Skeletal muscle satellite cell (primary cell): ENCODE data around the gene RLIM.
A peak's percentile ranks its signal among the peaks of the same experiment; 100 is the strongest.

ENCODE experiments used
- H3K27me3 ChIP-seq: 2 replicates; pipeline ENCODE4 v1.7.0; 2013; ENCODE audit warnings: low read length; ENCODE audit not compliant: control insufficient read depth, insufficient read depth
- H3K36me3 ChIP-seq: 2 replicates; pipeline ENCODE4 v1.7.0; 2013; ENCODE audit warnings: mild to moderate bottlenecking, control low read depth, low read length; ENCODE audit not compliant: insufficient read depth
- H3K4me1 ChIP-seq: 2 replicates; pipeline ENCODE4 v1.7.0; 2013; ENCODE audit warnings: low read length; ENCODE audit not compliant: control insufficient read depth, insufficient read depth
- H3K4me2 ChIP-seq: 2 replicates; pipeline ENCODE4 v1.7.0; 2013; ENCODE audit warnings: mild to moderate bottlenecking, low read length
- H3K4me3 ChIP-seq: 2 replicates; pipeline ENCODE4 v1.7.0; 2013; ENCODE audit warnings: low read length
- H3K9ac ChIP-seq: 2 replicates; pipeline ENCODE4 v1.7.0; 2013; ENCODE audit warnings: mild to moderate bottlenecking, low read depth, low read length, moderate library complexity
- H3K9me3 ChIP-seq: replicated peaks from 2 replicates; pipeline ENCODE4 v1.7.0; 2013; ENCODE audit warnings: mild to moderate bottlenecking, control low read depth, low read length

RLIM gene

DNA sequence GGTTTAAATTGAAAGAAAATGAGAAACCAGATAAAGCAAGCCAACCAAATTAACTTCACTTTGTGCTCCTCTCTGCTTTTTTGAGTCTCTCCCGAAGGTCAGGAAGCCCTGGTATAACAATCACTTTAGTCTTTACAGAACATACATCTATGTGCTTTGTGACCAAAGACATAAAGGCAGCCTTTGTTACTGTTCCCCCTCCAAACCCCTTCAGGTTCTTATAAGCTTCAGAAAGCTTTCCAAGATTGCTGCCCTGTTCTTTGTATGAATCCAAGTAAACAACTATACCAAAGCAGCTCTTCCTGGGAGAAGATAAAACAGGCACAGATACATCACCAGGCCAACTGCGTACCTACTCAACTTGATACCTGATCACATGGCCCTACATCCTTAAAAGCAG, 28.7 kb downstream of the RLIM start:
- H3K9ac ChIP-seq: no peak overlapping the region

DNA sequence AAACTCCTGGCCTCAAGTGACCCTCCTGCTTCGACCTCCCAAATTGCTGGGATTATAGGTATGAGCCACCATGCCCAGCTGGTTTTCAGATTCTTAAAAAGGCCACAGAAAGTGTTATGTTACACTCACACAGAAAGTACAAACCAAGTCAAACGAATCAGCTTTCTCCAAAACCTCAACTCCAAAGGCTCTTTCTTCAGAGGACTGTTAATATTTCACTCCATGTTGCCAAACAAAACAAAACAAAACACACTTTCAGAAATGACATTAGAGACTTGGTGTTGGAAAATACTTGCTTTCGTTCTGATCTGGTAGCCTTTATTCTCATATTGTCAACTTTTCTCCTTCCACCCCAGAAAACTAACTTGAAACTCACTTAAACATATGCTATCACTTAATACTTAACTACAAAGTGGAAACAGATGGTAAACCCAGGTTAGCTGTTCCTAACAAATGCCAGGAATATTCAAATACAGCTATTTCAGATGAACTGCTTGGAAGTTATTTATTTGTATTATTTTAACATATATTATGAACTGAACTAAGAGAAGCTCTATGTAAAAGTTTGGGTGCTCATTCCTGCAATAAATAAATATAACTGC, 34.7 kb downstream of the RLIM start:
- Histone ChIP-seq H3K27me3 (no peaks in the 10 kb centered on the region), H3K36me3 (no peaks in the 10 kb centered on the region), H3K9ac (no peak overlapping the region), H3K4me1 (no peaks in the 10 kb centered on the region), H3K4me3 (no peak overlapping the region), H3K9me3 (no peaks in the 10 kb centered on the region), H3K4me2 (no peak overlapping the region)

More for the DNA sequence above, 28.7 kb downstream of the RLIM start:
- Histone ChIP-seq H3K27me3 (no peaks in the 10 kb centered on the region), H3K36me3 (peaks cover 14% of the 10 kb centered on the region), H3K9me3 (no peaks in the 10 kb centered on the region), H3K4me2 (no peak overlapping the region), H3K4me3 (no peak overlapping the region), H3K4me1 (no peaks in the 10 kb centered on the region)

DNA sequence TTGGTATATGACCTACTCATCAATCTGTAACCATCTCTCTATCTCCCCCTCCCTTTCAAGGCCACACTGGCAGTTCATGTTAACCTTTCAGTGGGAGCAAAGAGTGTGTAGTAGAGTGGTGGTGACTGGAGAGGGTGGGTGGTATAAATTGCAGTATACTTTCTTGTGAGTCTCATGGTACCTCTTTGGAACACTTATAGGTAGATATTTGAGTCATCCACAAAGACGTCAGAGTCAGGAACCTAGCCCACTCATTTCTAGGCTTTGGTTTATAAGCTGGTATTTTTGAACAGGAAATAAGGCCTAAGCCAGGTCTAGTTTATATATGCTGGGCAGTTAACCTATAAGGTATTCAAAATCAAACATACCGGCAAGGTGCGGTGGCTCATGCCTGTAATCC, 36.3 kb downstream of the RLIM start:
- no peaks in the 10 kb centered on the region for H3K36me3 ChIP-seq
- H3K4me3 ChIP-seq: no peak overlapping the region
- no peak overlapping the region for H3K4me2 ChIP-seq
- no peaks in the 10 kb centered on the region for H3K27me3 ChIP-seq
- no peak overlapping the region for H3K9ac ChIP-seq
- no peaks in the 10 kb centered on the region for H3K9me3 ChIP-seq
- no peaks in the 10 kb centered on the region for H3K4me1 ChIP-seq

DNA sequence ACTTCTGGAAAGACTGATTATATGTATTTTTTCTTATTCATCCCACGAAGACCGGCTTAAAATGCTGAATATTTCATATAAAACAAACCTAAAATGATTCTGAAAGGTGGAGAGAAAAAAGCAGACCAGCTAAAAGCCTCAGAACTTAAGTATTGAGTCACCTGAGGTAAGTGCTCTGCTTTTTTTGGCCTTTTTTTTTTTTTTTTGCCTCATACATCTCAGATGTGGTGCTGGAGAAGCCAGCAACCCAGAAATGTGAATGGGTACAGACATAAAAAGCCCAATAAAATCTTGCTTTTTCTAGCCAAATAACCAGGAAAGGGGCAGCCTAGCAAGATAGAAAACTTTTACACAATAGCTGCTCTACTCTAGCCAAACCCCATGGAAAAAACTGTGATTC, 57.0 kb downstream of the RLIM start:
- Histone ChIP-seq H3K9me3 (no peaks in the 10 kb centered on the region), H3K4me1 (no peaks in the 10 kb centered on the region), H3K4me2 (no peak overlapping the region), H3K27me3 (peaks cover 5% of the 10 kb centered on the region), H3K9ac (no peak overlapping the region), H3K36me3 (no peaks in the 10 kb centered on the region), H3K4me3 (no peak overlapping the region)

DNA sequence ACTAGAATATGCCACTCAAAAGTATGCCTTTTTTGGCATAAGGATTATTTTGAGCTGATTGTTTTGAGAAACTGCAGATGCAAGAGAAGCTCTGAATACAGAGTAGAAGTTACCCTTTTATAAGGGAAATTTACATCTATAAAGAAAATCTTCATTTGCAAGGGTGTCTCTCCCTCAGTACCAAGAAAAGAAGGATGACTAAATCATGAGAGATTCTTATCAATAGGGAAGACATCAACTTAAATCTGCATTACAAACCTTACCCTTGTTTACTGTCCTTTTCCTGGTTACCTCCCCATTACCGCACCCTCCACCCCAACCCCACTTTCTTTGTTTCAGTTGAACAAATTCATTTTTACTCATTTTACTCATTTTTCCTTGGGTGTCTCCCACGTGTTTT, 62.5 kb downstream of the RLIM start:
- no peak overlapping the region for H3K4me2 ChIP-seq
- no peaks in the 10 kb centered on the region for H3K36me3 ChIP-seq
- H3K9ac ChIP-seq: no peak overlapping the region
- no peaks in the 10 kb centered on the region for H3K9me3 ChIP-seq
- H3K4me1 ChIP-seq: no peaks in the 10 kb centered on the region
- H3K27me3 ChIP-seq: peaks cover 5% of the 10 kb centered on the region
- no peak overlapping the region for H3K4me3 ChIP-seq

DNA sequence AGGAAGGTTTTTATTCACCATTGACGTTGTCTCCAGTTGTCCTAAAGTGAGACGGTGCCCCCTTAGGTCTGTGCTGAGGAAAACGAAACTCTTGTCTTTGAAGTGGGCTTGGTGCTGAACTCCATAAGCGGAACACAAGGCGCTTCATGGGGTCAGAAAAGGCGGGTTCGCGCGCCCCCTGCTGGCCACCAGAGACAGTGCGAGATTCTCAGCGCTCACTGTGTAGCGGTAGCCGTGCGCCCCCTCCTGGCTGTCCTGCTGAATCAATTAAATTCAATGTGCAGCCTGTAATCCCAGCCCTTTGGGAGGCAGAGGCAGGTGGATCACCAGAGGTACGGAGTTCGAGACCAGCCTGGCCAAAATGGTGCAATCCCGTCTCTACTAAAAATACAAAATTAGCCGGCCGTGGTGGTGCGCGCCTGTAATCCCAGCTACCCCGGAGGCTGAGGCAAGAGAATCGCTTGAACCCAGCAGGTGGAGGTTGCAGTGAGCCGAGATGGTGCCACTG, 64.1 kb downstream of the RLIM start:
- H3K9ac ChIP-seq: peak overlapping the region; percentile 36
- peak overlapping the region; percentile 78 for H3K4me2 ChIP-seq
- peak overlapping the region; percentile 52 for H3K4me3 ChIP-seq

DNA sequence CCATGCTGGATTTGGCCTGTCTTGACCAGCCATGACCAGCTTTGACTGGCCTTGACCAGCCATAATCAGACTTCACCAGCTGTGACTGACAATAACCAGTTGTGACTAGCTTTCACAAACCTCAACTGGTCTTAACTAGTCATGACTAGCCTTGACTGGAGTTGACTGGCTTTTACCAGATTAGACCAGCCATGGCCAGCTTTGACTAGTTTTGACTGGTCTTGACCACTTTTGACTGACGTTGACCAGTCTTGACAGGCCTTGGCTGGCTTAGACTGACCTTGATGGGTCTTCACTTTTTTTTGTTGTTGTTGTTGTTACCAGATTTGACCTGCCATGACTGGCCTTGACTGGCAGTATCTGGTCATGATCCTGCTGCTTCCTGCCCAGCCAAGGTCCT, 67.4 kb downstream of the RLIM start:
- no peaks in the 10 kb centered on the region for H3K36me3 ChIP-seq
- no peaks in the 10 kb centered on the region for H3K4me1 ChIP-seq
- no peak overlapping the region for H3K4me3 ChIP-seq
- no peak overlapping the region for H3K9ac ChIP-seq
- peaks cover 3% of the 10 kb centered on the region for H3K27me3 ChIP-seq
- no peaks in the 10 kb centered on the region for H3K9me3 ChIP-seq
- no peak overlapping the region for H3K4me2 ChIP-seq

More for the DNA sequence above, 64.1 kb downstream of the RLIM start:
- no peaks in the 10 kb centered on the region for H3K36me3 ChIP-seq
- peaks cover 5% of the 10 kb centered on the region for H3K27me3 ChIP-seq
- H3K4me1 ChIP-seq: no peaks in the 10 kb centered on the region
- no peaks in the 10 kb centered on the region for H3K9me3 ChIP-seq

DNA sequence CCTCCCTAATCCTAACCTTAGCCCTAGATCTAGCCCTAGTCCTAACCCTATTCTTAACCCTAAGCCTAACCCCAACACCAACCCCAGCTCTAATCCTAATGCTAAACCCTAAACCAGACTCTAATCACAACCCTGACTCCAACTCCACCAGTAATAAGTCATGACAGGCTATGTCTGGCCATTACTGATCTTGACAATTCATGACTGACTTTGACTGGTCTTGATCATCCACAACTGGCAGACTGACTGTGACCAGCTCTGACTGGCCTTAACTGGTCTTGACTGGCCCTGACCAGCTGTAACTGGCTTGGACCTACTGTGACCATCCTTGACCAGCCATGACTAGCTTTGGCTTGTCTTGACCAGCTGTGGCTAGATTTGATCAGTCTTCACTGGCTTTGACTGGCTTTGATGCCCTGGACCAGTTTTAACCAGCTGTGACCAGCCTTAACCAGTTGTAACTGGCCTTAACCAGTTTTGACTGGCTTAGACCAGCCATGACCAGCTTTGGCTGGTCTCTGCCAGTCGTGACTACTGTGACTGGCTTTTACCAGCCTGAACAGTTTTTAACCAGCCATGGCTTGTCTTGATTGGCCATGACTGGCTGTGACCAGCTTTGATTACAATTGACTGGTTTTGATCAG, 68.4 kb downstream of the RLIM start:
- Histone ChIP-seq H3K9me3 (no peaks in the 10 kb centered on the region), H3K4me2 (no peak overlapping the region), H3K4me1 (no peaks in the 10 kb centered on the region), H3K9ac (no peak overlapping the region), H3K36me3 (no peaks in the 10 kb centered on the region), H3K4me3 (no peak overlapping the region), H3K27me3 (peaks cover 3% of the 10 kb centered on the region)

DNA sequence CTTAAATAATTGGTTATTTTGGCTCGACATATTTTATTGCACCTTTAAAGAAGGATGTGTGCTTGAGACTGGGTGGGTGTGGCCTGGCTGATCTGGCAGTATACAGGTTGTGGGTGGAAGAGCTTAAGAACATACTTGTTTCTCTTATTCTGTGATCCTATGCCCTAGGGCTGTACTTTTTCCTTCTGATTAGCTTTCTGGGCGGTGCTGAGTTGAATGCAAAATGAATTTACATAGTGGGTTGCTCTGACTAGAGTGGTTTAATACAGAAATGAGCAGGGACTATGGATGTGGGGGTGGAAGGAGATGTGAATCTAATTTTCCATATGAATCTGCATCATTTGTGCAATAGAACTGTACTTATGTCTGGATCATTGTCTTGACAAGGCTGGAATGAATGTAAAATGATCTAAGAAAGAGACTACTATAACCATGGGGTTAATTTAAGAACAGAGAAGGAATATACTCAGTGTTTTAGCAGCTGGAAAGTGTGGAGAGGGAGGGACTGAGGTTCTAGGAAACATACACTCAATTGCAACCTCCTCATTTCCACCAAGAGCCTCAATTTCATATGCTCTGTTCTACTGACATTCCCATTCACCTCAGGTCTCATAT, 73.7 kb downstream of the RLIM start:
- Histone ChIP-seq H3K4me1 (peaks cover 6% of the 10 kb centered on the region), H3K27me3 (peaks cover 3% of the 10 kb centered on the region), H3K36me3 (no peaks in the 10 kb centered on the region), H3K4me3 (no peak overlapping the region), H3K4me2 (no peak overlapping the region), H3K9me3 (no peaks in the 10 kb centered on the region), H3K9ac (no peak overlapping the region)

DNA sequence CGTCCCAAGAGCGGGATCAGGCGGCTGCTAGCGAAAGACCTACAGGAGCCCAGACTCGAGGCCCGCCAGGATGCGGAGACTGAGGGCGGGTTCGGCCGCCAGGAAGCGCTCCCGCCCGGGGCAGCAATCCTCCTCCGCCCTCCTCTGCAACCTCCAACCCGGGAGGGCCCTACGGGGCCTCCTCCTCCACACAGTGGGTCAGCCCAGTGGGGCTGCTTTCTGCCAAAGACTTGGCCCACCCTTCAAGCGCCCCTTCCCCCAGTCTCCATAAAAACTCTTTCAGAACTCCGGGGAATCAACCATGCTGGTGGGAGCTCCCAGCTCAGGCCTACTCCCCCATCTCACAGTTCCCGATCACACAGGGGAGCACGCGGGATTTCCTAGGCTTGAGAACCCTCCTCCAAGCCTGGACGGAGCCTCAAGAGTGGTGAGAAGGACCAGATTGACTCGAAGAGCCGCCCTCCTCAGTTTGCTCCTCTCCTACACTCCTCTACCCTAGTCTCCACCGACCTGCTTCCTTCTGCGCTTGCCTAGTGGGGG, 77.5 kb downstream of the RLIM start:
- Histone ChIP-seq H3K9me3 (no peaks in the 10 kb centered on the region), H3K4me3 (peak overlapping the region; percentile 67), H3K27me3 (no peaks in the 10 kb centered on the region), H3K9ac (peak overlapping the region; percentile 78), H3K4me2 (peak overlapping the region; percentile 87), H3K4me1 (peaks cover 18% of the 10 kb centered on the region), H3K36me3 (no peaks in the 10 kb centered on the region)

DNA sequence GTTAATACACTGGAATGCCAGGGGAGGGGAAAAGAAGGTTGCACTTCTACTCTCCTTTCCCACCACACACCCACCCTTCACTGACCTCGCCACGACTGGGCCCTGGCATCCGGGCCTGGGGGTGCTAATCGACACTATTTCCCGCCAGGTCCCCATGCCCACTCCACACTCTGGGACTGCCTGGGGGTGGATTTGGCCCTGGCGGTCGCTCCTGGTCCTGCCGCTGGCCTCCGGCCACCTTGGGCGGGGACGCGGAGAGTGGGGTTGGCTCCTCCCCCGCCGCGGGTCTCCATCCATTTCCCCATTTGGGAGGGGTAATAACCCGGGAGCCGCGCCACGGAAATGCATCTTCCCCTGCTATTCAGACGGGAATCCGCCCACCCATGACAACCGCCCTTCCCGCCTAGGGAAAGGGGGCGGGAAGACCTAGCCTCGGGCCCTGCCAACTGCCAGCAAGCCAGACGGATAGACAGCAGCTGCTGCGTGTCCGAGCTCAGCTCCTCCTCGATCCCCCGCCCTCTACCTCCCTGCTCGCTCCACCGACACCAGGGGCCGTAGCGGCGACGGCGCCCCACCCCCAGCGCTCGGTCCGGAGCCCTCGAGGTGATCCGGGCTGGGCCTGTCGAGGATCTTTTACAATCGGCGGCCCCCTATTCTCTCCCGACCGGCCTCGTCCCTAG, 78.1 kb downstream of the RLIM start:
- H3K4me2 ChIP-seq: peak overlapping the region; percentile 87
- H3K4me3 ChIP-seq: peak overlapping the region; percentile 67
- H3K9me3 ChIP-seq: no peaks in the 10 kb centered on the region
- peaks cover 2% of the 10 kb centered on the region for H3K36me3 ChIP-seq
- no peaks in the 10 kb centered on the region for H3K27me3 ChIP-seq
- H3K9ac ChIP-seq: peak overlapping the region; percentile 78
- peaks cover 18% of the 10 kb centered on the region for H3K4me1 ChIP-seq
